Liver (tissue), 3 donors: ENCODE measurements around the gene CANX.
"Not testable (repeated sequence)": the region's sequence is repeated elsewhere in the genome, so short reads cannot be mapped to it uniquely, and the experiment has no call there.

ENCODE experiments used
- GABPA ChIP-seq, 2 donors: IDR thresholded peaks in 1 of 2; conservative IDR thresholded peaks in 1 of 2; 2 replicates each; pipeline ENCODE4 v1.6.1; 2016; ENCODE audit warnings: antibody characterized with exemption in 2 of 2, mild to moderate bottlenecking in 1 of 2, moderate library complexity in 1 of 2
- JUND ChIP-seq, 2 donors: IDR thresholded peaks; 2 replicates each; pipeline ENCODE4 v1.6.1; 2016; ENCODE audit warnings: antibody characterized with exemption in 2 of 2
- RXRA ChIP-seq, 2 donors: IDR thresholded peaks; 2 replicates each; pipeline ENCODE4 v1.6.1; 2017 to 2018; ENCODE audit warnings: antibody characterized with exemption in 2 of 2, mild to moderate bottlenecking in 1 of 2
- TAF1 ChIP-seq: conservative IDR thresholded peaks from 2 replicates; pipeline ENCODE4 v1.6.1; 2016; ENCODE audit warnings: antibody characterized with exemption, mild to moderate bottlenecking
- YY1 ChIP-seq: IDR thresholded peaks from 2 replicates; pipeline ENCODE4 v1.6.1; 2016; ENCODE audit warnings: antibody characterized with exemption, mild to moderate bottlenecking
- TF ChIP-seq, protein P1 (sequence below): IDR thresholded peaks from 2 replicates; pipeline ENCODE4 v1.6.1; 2016; ENCODE audit warnings: antibody characterized with exemption
- TF ChIP-seq, protein P2 (sequence below): fragments of 150-350 bp; IDR thresholded peaks from 2 replicates; pipeline ENCODE4 v1.5.1; 2017; ENCODE audit warnings: improper control_type of control experiment, low read depth, low read length; ENCODE audit not compliant: missing input control
- TF ChIP-seq, protein P3 (sequence below): IDR thresholded peaks from 2 replicates; pipeline ENCODE4 v1.6.1; 2016; ENCODE audit warnings: antibody characterized with exemption
- TF ChIP-seq, protein P4 (sequence below): IDR thresholded peaks from 2 replicates; pipeline ENCODE4 v1.6.1; 2016; ENCODE audit warnings: antibody characterized with exemption
- donor health status: healthy.
- donor health status: healthy.

DNA sequence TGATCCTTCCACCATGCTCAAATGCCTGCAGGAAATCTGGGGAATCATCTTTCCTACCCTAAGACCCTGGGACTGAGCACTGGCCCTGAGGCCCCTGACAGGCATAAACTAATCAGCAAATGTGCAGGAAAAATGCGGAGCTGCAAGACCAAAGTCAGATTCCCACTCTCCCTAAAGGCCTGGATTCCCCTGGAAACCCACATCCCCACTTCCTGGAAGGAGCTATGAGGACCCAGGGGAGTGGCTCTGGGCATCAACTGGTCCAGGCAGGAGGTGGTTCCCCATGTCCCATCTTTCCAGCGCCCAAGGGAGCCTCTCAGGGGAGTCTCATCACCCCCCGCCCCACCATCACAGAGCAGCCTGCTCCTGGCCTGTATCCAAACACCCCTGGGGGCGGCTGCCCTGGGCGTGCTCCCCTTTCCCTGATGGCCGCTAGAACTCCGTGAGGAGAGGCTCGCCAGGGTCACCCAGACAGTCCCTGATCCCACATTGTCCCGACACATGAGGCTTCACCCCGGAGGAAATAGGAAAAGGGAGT is 49.5 kb upstream of the CANX start:
- TF ChIP-seq, protein P1, sequence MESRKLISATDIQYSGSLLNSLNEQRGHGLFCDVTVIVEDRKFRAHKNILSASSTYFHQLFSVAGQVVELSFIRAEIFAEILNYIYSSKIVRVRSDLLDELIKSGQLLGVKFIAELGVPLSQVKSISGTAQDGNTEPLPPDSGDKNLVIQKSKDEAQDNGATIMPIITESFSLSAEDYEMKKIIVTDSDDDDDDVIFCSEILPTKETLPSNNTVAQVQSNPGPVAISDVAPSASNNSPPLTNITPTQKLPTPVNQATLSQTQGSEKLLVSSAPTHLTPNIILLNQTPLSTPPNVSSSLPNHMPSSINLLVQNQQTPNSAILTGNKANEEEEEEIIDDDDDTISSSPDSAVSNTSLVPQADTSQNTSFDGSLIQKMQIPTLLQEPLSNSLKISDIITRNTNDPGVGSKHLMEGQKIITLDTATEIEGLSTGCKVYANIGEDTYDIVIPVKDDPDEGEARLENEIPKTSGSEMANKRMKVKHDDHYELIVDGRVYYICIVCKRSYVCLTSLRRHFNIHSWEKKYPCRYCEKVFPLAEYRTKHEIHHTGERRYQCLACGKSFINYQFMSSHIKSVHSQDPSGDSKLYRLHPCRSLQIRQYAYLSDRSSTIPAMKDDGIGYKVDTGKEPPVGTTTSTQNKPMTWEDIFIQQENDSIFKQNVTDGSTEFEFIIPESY = not testable (repeated sequence)
- TF ChIP-seq, protein P2, sequence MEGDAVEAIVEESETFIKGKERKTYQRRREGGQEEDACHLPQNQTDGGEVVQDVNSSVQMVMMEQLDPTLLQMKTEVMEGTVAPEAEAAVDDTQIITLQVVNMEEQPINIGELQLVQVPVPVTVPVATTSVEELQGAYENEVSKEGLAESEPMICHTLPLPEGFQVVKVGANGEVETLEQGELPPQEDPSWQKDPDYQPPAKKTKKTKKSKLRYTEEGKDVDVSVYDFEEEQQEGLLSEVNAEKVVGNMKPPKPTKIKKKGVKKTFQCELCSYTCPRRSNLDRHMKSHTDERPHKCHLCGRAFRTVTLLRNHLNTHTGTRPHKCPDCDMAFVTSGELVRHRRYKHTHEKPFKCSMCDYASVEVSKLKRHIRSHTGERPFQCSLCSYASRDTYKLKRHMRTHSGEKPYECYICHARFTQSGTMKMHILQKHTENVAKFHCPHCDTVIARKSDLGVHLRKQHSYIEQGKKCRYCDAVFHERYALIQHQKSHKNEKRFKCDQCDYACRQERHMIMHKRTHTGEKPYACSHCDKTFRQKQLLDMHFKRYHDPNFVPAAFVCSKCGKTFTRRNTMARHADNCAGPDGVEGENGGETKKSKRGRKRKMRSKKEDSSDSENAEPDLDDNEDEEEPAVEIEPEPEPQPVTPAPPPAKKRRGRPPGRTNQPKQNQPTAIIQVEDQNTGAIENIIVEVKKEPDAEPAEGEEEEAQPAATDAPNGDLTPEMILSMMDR = not testable (repeated sequence)
- TF ChIP-seq TAF1; YY1; JUND (IDR thresholded peaks at IDR 0.05); RXRA (IDR thresholded peaks at IDR 0.05); GABPA (IDR thresholded peaks at IDR 0.05 in 1 of 2, conservative IDR thresholded peaks at IDR 0.05 in 1 of 2): not testable (repeated sequence)
- TF ChIP-seq, protein P3, sequence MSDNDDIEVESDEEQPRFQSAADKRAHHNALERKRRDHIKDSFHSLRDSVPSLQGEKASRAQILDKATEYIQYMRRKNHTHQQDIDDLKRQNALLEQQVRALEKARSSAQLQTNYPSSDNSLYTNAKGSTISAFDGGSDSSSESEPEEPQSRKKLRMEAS = not testable (repeated sequence)
- TF ChIP-seq, protein P4, sequence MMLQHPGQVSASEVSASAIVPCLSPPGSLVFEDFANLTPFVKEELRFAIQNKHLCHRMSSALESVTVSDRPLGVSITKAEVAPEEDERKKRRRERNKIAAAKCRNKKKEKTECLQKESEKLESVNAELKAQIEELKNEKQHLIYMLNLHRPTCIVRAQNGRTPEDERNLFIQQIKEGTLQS = not testable (repeated sequence)
